HEK293 (cell line): ENCODE data around the gene MAP2K6.

Experiments used
- ZBTB1 ChIP-seq: fragments of 450-650 bp; formaldehyde crosslinking; IDR thresholded peaks from 2 replicates; pipeline ENCODE4 v1.5.1; 2016; ENCODE audit warnings: missing biosample characterization, missing genetic modification characterization
- ZNF350 ChIP-seq: fragments of 450-650 bp; formaldehyde crosslinking; IDR thresholded peaks from 2 replicates; pipeline ENCODE4 v1.5.0; 2017; ENCODE audit warnings: missing biosample characterization, mild to moderate bottlenecking, missing genetic modification characterization

GRCh38 chr17:69447726-69448125 lies 33.2 kb downstream of the MAP2K6 start:
- TF ChIP-seq ZNF350 (no peak), ZBTB1 (tag by site-specific recombination) (no peak)
